Panc1 (cell line): Measurements from ENCODE around the gene CHURC1. TPM values are rescaled to one million over a fixed set of nuclear protein-coding genes. Genes with fewer than 3 reads are reported as not detected.

ENCODE experiments used
- ATAC-seq: fragments of 200-7000 bp; cut with Tn5 transposase; 2 replicates; pipeline ENCODE4 v1.9.1; 2020; ENCODE audit warnings: mild to moderate bottlenecking, moderate library complexity
- BruUV-seq: library from RNA; stranded (reverse); fragments of 400-500 nt; replicated peaks from 2 replicates; lab custom pipeline; 2021; lab: Mats Ljungman, UMichigan
- CTCF ChIA-PET: fragments of 300-600 bp; sonication (Branson Sonifier 250); formaldehyde crosslinking; loops from one replicate; lab custom pipeline; 2022; ENCODE audit warnings: antibody characterized with exemption; lab: Charles Lee
- POLR2A ChIA-PET: fragments of 300-600 bp; sonication (Branson Sonifier 250); formaldehyde crosslinking; loops from one replicate; lab custom pipeline; 2022; ENCODE audit warnings: antibody characterized with exemption; lab: Charles Lee
- DNase-seq: peaks from one replicate; pipeline ENCODE4 v3.0.0-alpha.2; 2010; ENCODE audit warnings: low read depth, low spot score
- H3K27ac ChIP-seq: 2 replicates; pipeline ENCODE4 v1.5.1; 2011; ENCODE audit warnings: mild to moderate bottlenecking, low read length, inconsistent platforms
- H3K27me3 ChIP-seq: fragments of 200-500 bp; sonication (Bioruptor generic); 2 replicates; pipeline ENCODE4 v1.6.0; 2014; ENCODE audit warnings: low read length, inconsistent platforms; ENCODE audit not compliant: control insufficient read depth, insufficient read depth
- H3K36me3 ChIP-seq: fragments of 200-500 bp; sonication (Bioruptor generic); 2 replicates; pipeline ENCODE4 v1.5.1; 2014; ENCODE audit warnings: inconsistent platforms, mild to moderate bottlenecking, low read length, moderate library complexity; ENCODE audit not compliant: control insufficient read depth, insufficient read depth
- H3K4me1 ChIP-seq: 2 replicates; pipeline ENCODE4 v1.5.1; 2011; ENCODE audit warnings: inconsistent platforms, mild to moderate bottlenecking, low read length, moderate library complexity; ENCODE audit not compliant: control insufficient read depth, insufficient read depth
- H3K4me3 ChIP-seq, 2 experiments: 2 replicates each; pipeline ENCODE4 v1.5.1; 2011 to 2012; ENCODE audit warnings: low read depth in 2 of 2, low read length in 2 of 2, mild to moderate bottlenecking in 2 of 2, inconsistent platforms in 1 of 2, moderate library complexity in 1 of 2
- H3K9me3 ChIP-seq: fragments of 200-500 bp; sonication (Bioruptor generic); 2 replicates; pipeline ENCODE4 v1.5.1; 2014; ENCODE audit warnings: low read depth, mild to moderate bottlenecking, inconsistent platforms, low read length, moderate library complexity; ENCODE audit not compliant: control insufficient read depth, insufficient read depth
- POLR2AphosphoS5 ChIP-seq: IDR thresholded peaks from 2 replicates; pipeline ENCODE4 v1.6.1; 2012; ENCODE audit warnings: mild to moderate bottlenecking, low read depth, low read length, moderate library complexity
- SIN3A ChIP-seq: IDR thresholded peaks from 2 replicates; pipeline ENCODE4 v1.6.1; 2012; ENCODE audit warnings: low read depth, mild to moderate bottlenecking, low read length, moderate library complexity, borderline replicate concordance; ENCODE audit not compliant: insufficient read depth
- TCF7L2 ChIP-seq: IDR thresholded peaks from 2 replicates; pipeline ENCODE4 v1.6.1; 2011; ENCODE audit warnings: mild to moderate bottlenecking, low read depth, low read length, inconsistent platforms
- in situ Hi-C: cut with HindIII; loops from 2 replicates; pipeline ENCODE4 v1.10.0; 2016; ENCODE audit warnings: low sequenced_read_pairs, low pct_unique_long_range_greater_than_20kb
- intact Hi-C: fragments of 100-400 bp; cut with micrococcal nuclease; formaldehyde crosslinking; loops from one replicate; pipeline ENCODE4 v1.10.0; 2022; ENCODE audit not compliant: unreplicated experiment
- total RNA-seq: library from RNA; stranded (reverse); gene quantifications from one replicate; pipeline ENCODE4 v1.2.1, GENCODE V29; 2021; ENCODE audit not compliant: unreplicated experiment
- TF ChIP-seq, protein P1 (sequence below), 2 experiments: IDR thresholded peaks; 2 replicates each; pipeline ENCODE4 v1.6.1; 2011 to 2012; ENCODE audit warnings: low read depth in 2 of 2, control low read depth in 1 of 2, low read length in 1 of 2, mild to moderate bottlenecking in 1 of 2, moderate library complexity in 1 of 2; ENCODE audit not compliant: insufficient read depth in 1 of 2
- TF ChIP-seq, protein P2 (sequence below): fragments of 450-650 bp; IDR thresholded peaks from 2 replicates; pipeline ENCODE4 v1.5.1; 2017; ENCODE audit warnings: mild to moderate bottlenecking

CHURC1 gene
- total RNA-seq, 1 experiment from 2014 or later = 55.6 TPM

GRCh38 chr14:64932231-64932630 is 18.0 kb downstream of the CHURC1 start:
- CTCF ChIA-PET = no interaction called here
- no TSS peak for BruUV-seq
- POLR2A ChIA-PET = interaction anchor here (0.6 to 0.9 kb wide), 2 partner anchors 17 to 53 kb away, joined by 5 read pairs; no protein-coding TSS in a partner anchor
- Histone ChIP-seq H3K9me3 (no peaks in the 10 kb centered on the region), H3K36me3 (peaks cover 31% of the 10 kb centered on the region), H3K27me3 (no peaks in the 10 kb centered on the region), H3K27ac (no peak overlapping the region), H3K4me3 (no peak overlapping the region), H3K4me1 (no peaks in the 10 kb centered on the region)
- DNase-seq = no peak
- no peak for ATAC-seq
- intact Hi-C loops (no loop called here), in situ Hi-C loops (no loop called here)
- TF ChIP-seq TCF7L2 (no peak), SIN3A (no peak), POLR2AphosphoS5 (no peak)
- TF ChIP-seq, protein P1, sequence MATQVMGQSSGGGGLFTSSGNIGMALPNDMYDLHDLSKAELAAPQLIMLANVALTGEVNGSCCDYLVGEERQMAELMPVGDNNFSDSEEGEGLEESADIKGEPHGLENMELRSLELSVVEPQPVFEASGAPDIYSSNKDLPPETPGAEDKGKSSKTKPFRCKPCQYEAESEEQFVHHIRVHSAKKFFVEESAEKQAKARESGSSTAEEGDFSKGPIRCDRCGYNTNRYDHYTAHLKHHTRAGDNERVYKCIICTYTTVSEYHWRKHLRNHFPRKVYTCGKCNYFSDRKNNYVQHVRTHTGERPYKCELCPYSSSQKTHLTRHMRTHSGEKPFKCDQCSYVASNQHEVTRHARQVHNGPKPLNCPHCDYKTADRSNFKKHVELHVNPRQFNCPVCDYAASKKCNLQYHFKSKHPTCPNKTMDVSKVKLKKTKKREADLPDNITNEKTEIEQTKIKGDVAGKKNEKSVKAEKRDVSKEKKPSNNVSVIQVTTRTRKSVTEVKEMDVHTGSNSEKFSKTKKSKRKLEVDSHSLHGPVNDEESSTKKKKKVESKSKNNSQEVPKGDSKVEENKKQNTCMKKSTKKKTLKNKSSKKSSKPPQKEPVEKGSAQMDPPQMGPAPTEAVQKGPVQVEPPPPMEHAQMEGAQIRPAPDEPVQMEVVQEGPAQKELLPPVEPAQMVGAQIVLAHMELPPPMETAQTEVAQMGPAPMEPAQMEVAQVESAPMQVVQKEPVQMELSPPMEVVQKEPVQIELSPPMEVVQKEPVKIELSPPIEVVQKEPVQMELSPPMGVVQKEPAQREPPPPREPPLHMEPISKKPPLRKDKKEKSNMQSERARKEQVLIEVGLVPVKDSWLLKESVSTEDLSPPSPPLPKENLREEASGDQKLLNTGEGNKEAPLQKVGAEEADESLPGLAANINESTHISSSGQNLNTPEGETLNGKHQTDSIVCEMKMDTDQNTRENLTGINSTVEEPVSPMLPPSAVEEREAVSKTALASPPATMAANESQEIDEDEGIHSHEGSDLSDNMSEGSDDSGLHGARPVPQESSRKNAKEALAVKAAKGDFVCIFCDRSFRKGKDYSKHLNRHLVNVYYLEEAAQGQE (IDR thresholded peaks at IDR 0.05; ENCODE audit: insufficient read depth in 1 of 2, low read depth in 2 of 2, low read length in 1 of 2) = no peak
- TF ChIP-seq, protein P2, sequence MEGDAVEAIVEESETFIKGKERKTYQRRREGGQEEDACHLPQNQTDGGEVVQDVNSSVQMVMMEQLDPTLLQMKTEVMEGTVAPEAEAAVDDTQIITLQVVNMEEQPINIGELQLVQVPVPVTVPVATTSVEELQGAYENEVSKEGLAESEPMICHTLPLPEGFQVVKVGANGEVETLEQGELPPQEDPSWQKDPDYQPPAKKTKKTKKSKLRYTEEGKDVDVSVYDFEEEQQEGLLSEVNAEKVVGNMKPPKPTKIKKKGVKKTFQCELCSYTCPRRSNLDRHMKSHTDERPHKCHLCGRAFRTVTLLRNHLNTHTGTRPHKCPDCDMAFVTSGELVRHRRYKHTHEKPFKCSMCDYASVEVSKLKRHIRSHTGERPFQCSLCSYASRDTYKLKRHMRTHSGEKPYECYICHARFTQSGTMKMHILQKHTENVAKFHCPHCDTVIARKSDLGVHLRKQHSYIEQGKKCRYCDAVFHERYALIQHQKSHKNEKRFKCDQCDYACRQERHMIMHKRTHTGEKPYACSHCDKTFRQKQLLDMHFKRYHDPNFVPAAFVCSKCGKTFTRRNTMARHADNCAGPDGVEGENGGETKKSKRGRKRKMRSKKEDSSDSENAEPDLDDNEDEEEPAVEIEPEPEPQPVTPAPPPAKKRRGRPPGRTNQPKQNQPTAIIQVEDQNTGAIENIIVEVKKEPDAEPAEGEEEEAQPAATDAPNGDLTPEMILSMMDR = no peak

GRCh38 chr14:64934338-64934929 is 20.2 kb downstream of the CHURC1 start:
- H3K27me3 ChIP-seq = no peaks in the 10 kb centered on the region
- in situ Hi-C loops = no loop called here
- H3K4me3 ChIP-seq = no peak overlapping the region
- intact Hi-C loops = no loop called here
- no peaks in the 10 kb centered on the region for H3K9me3 ChIP-seq
- POLR2A ChIA-PET = interaction anchor here (0.6 kb wide), 1 partner anchor 9 kb away, joined by 11 read pairs; no protein-coding TSS in a partner anchor
- BruUV-seq = TSS peak; percentile 57
- TF ChIP-seq, protein P1 (IDR thresholded peaks at IDR 0.05; ENCODE audit: insufficient read depth in 1 of 2, low read depth in 2 of 2, low read length in 1 of 2) = no peak
- TF ChIP-seq POLR2AphosphoS5 (no peak), TCF7L2 (no peak), SIN3A (no peak)
- TF ChIP-seq, protein P2 = no peak
- no peak for DNase-seq
- CTCF ChIA-PET = no interaction called here
- no peak overlapping the region for H3K27ac ChIP-seq
- peaks cover 29% of the 10 kb centered on the region for H3K36me3 ChIP-seq
- ATAC-seq = no peak
- no peaks in the 10 kb centered on the region for H3K4me1 ChIP-seq
